22Rv1 (cell line): ENCODE results near the gene TTC7B.

Experiments
- H3K27ac ChIP-seq: fragments of 450-650 bp; 2 replicates; pipeline ENCODE4 v1.5.1; 2017
- ZFX ChIP-seq: fragments of 450-650 bp; IDR thresholded peaks from 2 replicates; pipeline ENCODE4 v1.6.1; 2017; ENCODE audit warnings: antibody characterized with exemption, borderline replicate concordance
- TF ChIP-seq, protein P1 (sequence below): fragments of 450-650 bp; IDR thresholded peaks from 2 replicates; pipeline ENCODE4 v1.5.1; 2017; ENCODE audit warnings: mild to moderate bottlenecking

TTC7B gene

GRCh38 chr14:90616881-90617280 lies 199.3 kb downstream of the TTC7B start:
- no peak overlapping the region for H3K27ac ChIP-seq
- TF ChIP-seq, protein P1, sequence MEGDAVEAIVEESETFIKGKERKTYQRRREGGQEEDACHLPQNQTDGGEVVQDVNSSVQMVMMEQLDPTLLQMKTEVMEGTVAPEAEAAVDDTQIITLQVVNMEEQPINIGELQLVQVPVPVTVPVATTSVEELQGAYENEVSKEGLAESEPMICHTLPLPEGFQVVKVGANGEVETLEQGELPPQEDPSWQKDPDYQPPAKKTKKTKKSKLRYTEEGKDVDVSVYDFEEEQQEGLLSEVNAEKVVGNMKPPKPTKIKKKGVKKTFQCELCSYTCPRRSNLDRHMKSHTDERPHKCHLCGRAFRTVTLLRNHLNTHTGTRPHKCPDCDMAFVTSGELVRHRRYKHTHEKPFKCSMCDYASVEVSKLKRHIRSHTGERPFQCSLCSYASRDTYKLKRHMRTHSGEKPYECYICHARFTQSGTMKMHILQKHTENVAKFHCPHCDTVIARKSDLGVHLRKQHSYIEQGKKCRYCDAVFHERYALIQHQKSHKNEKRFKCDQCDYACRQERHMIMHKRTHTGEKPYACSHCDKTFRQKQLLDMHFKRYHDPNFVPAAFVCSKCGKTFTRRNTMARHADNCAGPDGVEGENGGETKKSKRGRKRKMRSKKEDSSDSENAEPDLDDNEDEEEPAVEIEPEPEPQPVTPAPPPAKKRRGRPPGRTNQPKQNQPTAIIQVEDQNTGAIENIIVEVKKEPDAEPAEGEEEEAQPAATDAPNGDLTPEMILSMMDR: no peak
- TF ChIP-seq ZFX: no peak

- no peak overlapping the region for H3K27ac ChIP-seq
- TF ChIP-seq ZFX: no peak
- TF ChIP-seq, protein P1: no peak
Measured at GRCh38 chr14:90616313-90616712, 199.9 kb downstream of the TTC7B start.

GRCh38 chr14:90615517-90616060 lies 200.6 kb downstream of the TTC7B start:
- no peak for TF ChIP-seq ZFX
- TF ChIP-seq, protein P1: no peak
- no peak overlapping the region for H3K27ac ChIP-seq

- no peak overlapping the region for H3K27ac ChIP-seq
- no peak for TF ChIP-seq ZFX
- TF ChIP-seq, protein P1: no peak
Measured at GRCh38 chr14:90614696-90615516, 201.3 kb downstream of the TTC7B start.

DNA sequence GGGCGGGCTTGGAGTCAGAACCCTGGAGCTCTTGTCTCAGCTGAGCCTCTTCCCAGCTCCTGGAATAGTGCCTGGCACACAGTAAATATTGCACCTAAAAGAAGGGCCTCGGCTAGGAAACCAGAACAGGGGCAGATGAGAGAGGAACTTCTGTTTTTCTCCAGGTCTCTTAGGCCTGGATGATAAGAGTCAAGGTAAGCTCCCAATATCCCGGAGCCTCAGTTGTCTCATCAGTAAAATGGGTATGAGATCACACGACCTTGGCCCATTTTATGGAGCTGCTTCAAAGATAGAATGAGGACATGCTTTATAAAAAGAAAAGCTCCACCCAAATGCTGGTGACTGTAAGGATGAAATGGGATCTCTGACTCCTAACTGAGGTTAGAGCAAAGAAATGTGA lies 202.2 kb downstream of the TTC7B start:
- TF ChIP-seq ZFX: no peak
- TF ChIP-seq, protein P1: no peak

GRCh38 chr14:90613453-90613852 lies 202.8 kb downstream of the TTC7B start:
- H3K27ac ChIP-seq: no peak overlapping the region
- TF ChIP-seq ZFX: no peak
- TF ChIP-seq, protein P1: no peak

More for the DNA sequence above, 202.2 kb downstream of the TTC7B start:
- H3K27ac ChIP-seq: no peak overlapping the region

DNA sequence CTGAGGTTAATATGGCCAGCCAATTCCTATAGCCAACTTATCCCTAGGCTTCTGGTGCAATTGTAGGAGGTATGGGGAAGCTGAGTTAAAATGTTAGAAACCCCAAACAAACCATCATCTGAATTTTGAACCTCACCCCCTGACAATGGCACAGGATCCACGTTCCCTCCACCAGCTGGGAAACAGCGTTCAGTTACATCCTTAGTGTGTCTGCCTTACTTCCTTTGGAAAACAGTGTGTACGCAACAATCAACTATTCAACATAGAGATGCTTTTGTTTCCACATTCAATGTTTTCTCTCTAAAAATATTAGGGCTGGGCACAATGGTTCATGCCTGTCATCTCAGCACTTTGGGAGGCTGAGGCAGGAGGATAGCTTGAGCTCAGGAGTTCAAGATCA lies 203.4 kb downstream of the TTC7B start:
- TF ChIP-seq ZFX: no peak
- TF ChIP-seq, protein P1: no peak
- no peak overlapping the region for H3K27ac ChIP-seq
